Measurements from ENCODE around the gene GABBR1. TPM values are rescaled to one million over a fixed set of nuclear protein-coding genes. Genes with fewer than 3 reads are reported as not detected.

Gene GABBR1
- total RNA-seq, 1 donor from 2014 or later, result 14.1 TPM

DNA sequence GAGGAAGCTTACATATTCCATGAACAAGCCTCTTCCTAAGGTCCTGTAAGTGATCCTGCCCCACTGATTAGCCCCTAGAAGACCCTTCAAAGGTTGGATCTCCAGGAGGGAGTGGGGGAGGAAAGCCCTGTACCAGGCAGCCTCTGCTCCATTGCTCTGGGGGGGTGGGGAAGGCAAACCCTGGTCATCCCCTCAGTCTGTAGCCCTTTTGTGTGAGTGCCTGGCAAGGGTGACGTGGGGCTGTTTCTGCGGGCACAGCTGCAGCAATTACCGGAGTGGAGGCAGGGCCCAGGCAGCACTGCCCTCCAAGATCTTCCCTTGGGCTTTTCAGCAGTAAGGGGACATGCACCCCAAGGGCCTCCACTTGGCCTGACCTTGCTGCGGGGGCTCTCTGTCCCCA lies 23.8 kb upstream of the GABBR1 start, which contains the start of gene MOG:
TSS of gene MOG (plus strand) at position 295 of the 400 bp plus-strand sequence. CDS start 118 bp downstream, outside the sequence.
- TF ChIP-seq, protein P1, sequence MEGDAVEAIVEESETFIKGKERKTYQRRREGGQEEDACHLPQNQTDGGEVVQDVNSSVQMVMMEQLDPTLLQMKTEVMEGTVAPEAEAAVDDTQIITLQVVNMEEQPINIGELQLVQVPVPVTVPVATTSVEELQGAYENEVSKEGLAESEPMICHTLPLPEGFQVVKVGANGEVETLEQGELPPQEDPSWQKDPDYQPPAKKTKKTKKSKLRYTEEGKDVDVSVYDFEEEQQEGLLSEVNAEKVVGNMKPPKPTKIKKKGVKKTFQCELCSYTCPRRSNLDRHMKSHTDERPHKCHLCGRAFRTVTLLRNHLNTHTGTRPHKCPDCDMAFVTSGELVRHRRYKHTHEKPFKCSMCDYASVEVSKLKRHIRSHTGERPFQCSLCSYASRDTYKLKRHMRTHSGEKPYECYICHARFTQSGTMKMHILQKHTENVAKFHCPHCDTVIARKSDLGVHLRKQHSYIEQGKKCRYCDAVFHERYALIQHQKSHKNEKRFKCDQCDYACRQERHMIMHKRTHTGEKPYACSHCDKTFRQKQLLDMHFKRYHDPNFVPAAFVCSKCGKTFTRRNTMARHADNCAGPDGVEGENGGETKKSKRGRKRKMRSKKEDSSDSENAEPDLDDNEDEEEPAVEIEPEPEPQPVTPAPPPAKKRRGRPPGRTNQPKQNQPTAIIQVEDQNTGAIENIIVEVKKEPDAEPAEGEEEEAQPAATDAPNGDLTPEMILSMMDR (IDR thresholded peaks at IDR 0.05; ENCODE audit: insufficient read depth, low read length, poor library complexity, severe bottlenecking), result no peak
- DNase-seq (ENCODE audit: low read depth), result no peak
- H3K4me3 ChIP-seq (ENCODE audit: low read depth, low read length), result no peak within 1 kb of the TSS
- no peaks in the 10 kb centered on the region for H3K36me3 ChIP-seq (ENCODE audit: control insufficient read depth, insufficient read depth, low read length)
- H3K27me3 ChIP-seq (ENCODE audit: control insufficient read depth, insufficient read depth, low read length), result peaks cover 7% of the 10 kb centered on the region

DNA sequence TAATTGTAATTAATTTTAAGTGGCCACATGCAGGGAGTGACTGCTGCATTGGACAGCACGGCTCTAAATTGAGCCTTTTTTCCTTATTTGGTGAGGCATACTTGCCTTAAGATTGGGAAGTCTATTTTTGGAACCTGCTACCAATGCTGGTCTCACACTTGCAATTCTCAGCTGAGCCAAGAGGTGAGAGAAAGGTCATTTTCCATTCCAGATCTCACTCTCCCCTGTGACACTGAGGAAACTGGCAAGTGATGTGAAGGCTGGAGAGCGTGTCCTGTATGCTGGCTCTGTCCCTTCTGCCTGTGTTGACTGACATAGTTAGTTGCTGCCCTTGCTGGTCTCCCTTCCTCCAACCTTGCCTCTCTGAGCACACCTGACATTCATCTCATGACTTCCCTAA lies 23.2 kb upstream of the GABBR1 start:
- H3K36me3 ChIP-seq (ENCODE audit: control insufficient read depth, insufficient read depth, low read length), result no peaks in the 10 kb centered on the region
- TF ChIP-seq, protein P1 (IDR thresholded peaks at IDR 0.05; ENCODE audit: insufficient read depth, low read length, poor library complexity, severe bottlenecking), result no peak
- DNase-seq (ENCODE audit: low read depth), result no peak

DNA sequence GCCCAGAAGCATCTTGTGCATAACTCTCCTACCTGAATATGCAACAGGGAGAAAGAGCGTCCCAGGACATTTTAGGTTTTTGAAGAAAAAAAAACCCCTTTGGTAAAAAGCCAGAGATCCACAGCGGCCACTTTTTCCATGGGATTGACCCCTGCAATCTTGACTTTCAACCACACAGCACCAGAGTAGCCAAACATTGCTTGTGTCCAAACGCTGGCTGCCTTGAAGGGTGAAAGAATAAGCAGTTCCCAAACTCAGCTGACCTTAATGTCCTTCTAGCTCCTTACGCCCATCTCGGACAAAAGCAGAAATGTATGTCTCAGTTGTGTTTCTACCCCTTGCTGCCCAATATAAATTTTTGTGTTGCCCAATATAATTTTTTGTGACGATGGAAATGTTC lies 22.7 kb upstream of the GABBR1 start:
- H3K27me3 ChIP-seq (ENCODE audit: control insufficient read depth, insufficient read depth, low read length), result peaks cover 7% of the 10 kb centered on the region
- DNase-seq (ENCODE audit: low read depth), result no peak
- H3K36me3 ChIP-seq (ENCODE audit: control insufficient read depth, insufficient read depth, low read length), result no peaks in the 10 kb centered on the region
- H3K4me3 ChIP-seq (ENCODE audit: low read depth, low read length), result no peak overlapping the region
- TF ChIP-seq, protein P1 (IDR thresholded peaks at IDR 0.05; ENCODE audit: insufficient read depth, low read length, poor library complexity, severe bottlenecking), result no peak

More for the DNA sequence above, 23.2 kb upstream of the GABBR1 start:
- no peak overlapping the region for H3K4me3 ChIP-seq (ENCODE audit: low read depth, low read length)
- H3K27me3 ChIP-seq (ENCODE audit: control insufficient read depth, insufficient read depth, low read length), result peaks cover 7% of the 10 kb centered on the region

DNA sequence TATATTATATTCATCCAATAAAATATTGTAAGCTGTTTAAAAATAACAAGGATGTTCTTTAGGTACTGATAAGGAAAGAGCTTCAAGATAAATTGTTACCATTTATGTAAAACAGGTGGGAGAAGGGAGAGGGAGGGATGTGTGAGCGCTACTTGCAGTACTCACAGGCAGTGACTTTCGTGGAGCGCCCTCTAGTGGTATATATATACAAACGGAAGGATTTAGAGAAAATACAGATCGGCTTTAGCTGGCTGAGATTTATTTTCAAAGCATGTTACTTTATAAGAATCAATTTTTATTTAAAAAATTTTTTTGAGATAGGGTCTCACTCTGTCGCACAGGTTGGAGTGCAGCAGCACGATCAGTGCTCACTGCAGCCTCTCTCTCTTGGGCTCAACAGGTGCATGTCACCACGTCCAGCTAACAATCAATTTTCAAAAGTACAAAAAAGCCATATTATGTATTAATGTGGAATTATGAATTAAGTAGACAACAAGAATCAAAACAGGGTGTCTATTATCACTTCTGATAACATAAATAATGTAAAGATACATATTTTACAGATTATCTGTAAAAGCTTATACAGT lies 20.6 kb upstream of the GABBR1 start:
- TF ChIP-seq, protein P1 (IDR thresholded peaks at IDR 0.05; ENCODE audit: insufficient read depth, low read length, poor library complexity, severe bottlenecking), result peak; percentile 67
- Histone ChIP-seq H3K27me3 (ENCODE audit: control insufficient read depth, insufficient read depth, low read length) (peaks cover 7% of the 10 kb centered on the region), H3K36me3 (ENCODE audit: control insufficient read depth, insufficient read depth, low read length) (no peaks in the 10 kb centered on the region), H3K4me3 (ENCODE audit: low read depth, low read length) (no peak overlapping the region)
- no peak for DNase-seq (ENCODE audit: low read depth)

DNA sequence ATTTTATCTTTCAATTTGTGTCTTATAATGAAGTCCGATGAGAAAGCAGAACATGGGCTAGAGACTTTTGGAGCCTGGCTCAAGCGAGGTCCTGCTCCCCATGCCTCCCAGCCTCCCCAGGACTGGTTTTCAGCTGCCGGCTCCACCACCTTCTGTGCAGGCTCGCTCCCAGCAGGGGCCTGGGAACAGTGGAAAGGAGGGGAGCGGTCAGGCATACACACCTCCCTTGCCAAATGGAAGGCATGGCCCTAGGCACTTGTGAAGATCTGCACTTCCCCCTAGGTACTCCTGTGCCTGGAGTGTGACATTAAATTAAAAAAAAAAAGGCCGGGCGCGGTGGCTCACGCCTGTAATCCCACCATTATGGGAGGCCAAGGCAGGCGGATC lies 19.2 kb upstream of the GABBR1 start:
- H3K36me3 ChIP-seq (ENCODE audit: control insufficient read depth, insufficient read depth, low read length), result no peaks in the 10 kb centered on the region
- TF ChIP-seq, protein P1 (IDR thresholded peaks at IDR 0.05; ENCODE audit: insufficient read depth, low read length, poor library complexity, severe bottlenecking), result no peak
- H3K27me3 ChIP-seq (ENCODE audit: control insufficient read depth, insufficient read depth, low read length), result peaks cover 7% of the 10 kb centered on the region
- no peak overlapping the region for H3K4me3 ChIP-seq (ENCODE audit: low read depth, low read length)
- DNase-seq (ENCODE audit: low read depth), result no peak
